ENCODE data around the gene PAGE5.

Gene PAGE5

GRCh38 chrX:55220119-55220794 is at the start of gene PAGE5:
Gene PAGE5, plus strand, starts transcription at chrX:55220346. Its CDS starts 1,037 bp downstream, at chrX:55221383.
- DNase-seq (ENCODE audit: low spot score), result no peak

GRCh38 chrX:55187281-55187680 is 32.9 kb upstream of the PAGE5 start:
- DNase-seq (ENCODE audit: low spot score), result no peak

- no peak for DNase-seq (ENCODE audit: low spot score)
Observed at GRCh38 chrX:55196688-55197087, 23.5 kb upstream of the PAGE5 start.

- DNase-seq (ENCODE audit: low spot score), result no peak
Observed at GRCh38 chrX:55201930-55202579, 18.1 kb upstream of the PAGE5 start.

GRCh38 chrX:55206162-55206941 is 13.8 kb upstream of the PAGE5 start:
- DNase-seq (ENCODE audit: low spot score), result no peak

- DNase-seq (ENCODE audit: low spot score), result no peak
Observed at GRCh38 chrX:55210931-55211677, 9.0 kb upstream of the PAGE5 start.

- no peak for DNase-seq (ENCODE audit: low spot score)
Observed at GRCh38 chrX:55213381-55213780, 6.8 kb upstream of the PAGE5 start.

GRCh38 chrX:55240788-55241340 is 20.7 kb downstream of the PAGE5 start:
- no peak for DNase-seq (ENCODE audit: low spot score)

GRCh38 chrX:55253528-55253927 is 33.4 kb downstream of the PAGE5 start:
- DNase-seq (ENCODE audit: low spot score), result no peak

- DNase-seq (ENCODE audit: low spot score), result no peak
Observed at GRCh38 chrX:55260806-55261205, 40.7 kb downstream of the PAGE5 start.

- DNase-seq (ENCODE audit: low spot score), result no peak
Observed at GRCh38 chrX:55264816-55265215, 44.7 kb downstream of the PAGE5 start, which contains the start of gene PAGE3. Gene PAGE3, minus strand, starts transcription at chrX:55264916. Its CDS starts 1,013 bp downstream, at chrX:55263903.

Measured in globus pallidus (tissue), 1 donor.